Activated naive CD4-positive, alpha-beta T cell treated with anti-CD3 and anti-CD28 coated beads, Interleukin-2, amount 10 ng/mL, durations not matched to agents 7 days and 5 days (primary cell): Measurements from ENCODE around the gene LGALS12.
"Not testable (repeated sequence)": the region's sequence is repeated elsewhere in the genome, so short reads cannot be mapped to it uniquely, and the experiment has no call there.

ENCODE experiments used
- CTCF ChIA-PET: fragments of 350-600 bp; sonication (Branson Sonifier 250); formaldehyde crosslinking; loops from one replicate; lab custom pipeline; 2021; ENCODE audit warnings: antibody characterized with exemption; lab: Charles Lee
- DNase-seq: peaks from one replicate; pipeline ENCODE4 v3.0.0-alpha.2; 2020
- H3K27ac Mint-ChIP-seq: one replicate; pipeline ENCODE4 v1.8.0; 2021; ENCODE audit warnings: mild to moderate bottlenecking, moderate library complexity, mixed read lengths
- H3K27me3 Mint-ChIP-seq: one replicate; pipeline ENCODE4 v1.8.0; 2021; ENCODE audit warnings: mild to moderate bottlenecking, mixed read lengths
- H3K36me3 Mint-ChIP-seq: one replicate; pipeline ENCODE4 v1.8.0; 2021; ENCODE audit warnings: mixed read lengths
- H3K4me1 Mint-ChIP-seq: one replicate; pipeline ENCODE4 v1.8.0; 2021; ENCODE audit warnings: mixed read lengths
- H3K4me3 Mint-ChIP-seq: one replicate; pipeline ENCODE4 v1.8.0; 2021; ENCODE audit warnings: mild to moderate bottlenecking, moderate library complexity, mixed read lengths
- H3K9me3 Mint-ChIP-seq: one replicate; pipeline ENCODE4 v1.8.0; 2021; ENCODE audit warnings: mixed read lengths

Gene LGALS12

DNA sequence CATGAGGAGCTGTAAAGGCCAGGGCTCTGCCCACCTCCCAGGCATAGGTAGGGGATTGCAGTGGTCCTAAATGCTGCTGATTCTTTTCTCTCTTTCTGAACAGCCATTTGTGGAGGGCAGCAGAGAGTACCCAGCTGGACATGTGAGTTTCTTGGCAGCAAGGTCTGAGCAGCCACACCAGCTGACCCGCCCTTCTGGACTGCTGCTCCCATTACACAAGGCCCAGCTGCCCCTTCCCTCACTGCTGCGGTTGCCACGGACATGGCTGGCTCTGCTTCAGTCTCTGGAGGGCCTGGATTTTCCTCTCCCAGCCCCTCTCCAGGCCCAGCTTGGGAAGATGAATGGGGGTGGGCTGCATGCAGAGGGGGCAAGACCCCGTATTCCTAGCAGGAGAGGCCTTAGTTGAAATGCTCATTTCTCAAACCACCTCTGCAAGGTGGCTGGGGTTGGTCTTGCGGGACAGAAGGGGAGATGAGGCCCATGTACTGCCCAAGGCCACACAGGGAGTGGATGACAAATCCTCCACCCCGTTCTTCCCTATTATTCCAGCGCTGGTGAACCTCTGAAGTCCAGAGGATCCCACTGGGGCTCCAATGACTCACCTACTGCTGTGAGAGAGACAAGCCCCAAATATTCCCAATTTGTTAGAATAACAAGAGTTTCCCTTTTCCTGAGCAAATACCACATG, 4.6 kb downstream of the LGALS12 start:
- H3K27me3 Mint-ChIP-seq = peaks cover 15% of the 10 kb centered on the region
- H3K9me3 Mint-ChIP-seq = no peaks in the 10 kb centered on the region
- no peak overlapping the region for H3K27ac Mint-ChIP-seq
- no peak overlapping the region for H3K4me3 Mint-ChIP-seq
- CTCF ChIA-PET = no interaction called here
- no peaks in the 10 kb centered on the region for H3K36me3 Mint-ChIP-seq
- DNase-seq = no peak
- no peaks in the 10 kb centered on the region for H3K4me1 Mint-ChIP-seq

DNA sequence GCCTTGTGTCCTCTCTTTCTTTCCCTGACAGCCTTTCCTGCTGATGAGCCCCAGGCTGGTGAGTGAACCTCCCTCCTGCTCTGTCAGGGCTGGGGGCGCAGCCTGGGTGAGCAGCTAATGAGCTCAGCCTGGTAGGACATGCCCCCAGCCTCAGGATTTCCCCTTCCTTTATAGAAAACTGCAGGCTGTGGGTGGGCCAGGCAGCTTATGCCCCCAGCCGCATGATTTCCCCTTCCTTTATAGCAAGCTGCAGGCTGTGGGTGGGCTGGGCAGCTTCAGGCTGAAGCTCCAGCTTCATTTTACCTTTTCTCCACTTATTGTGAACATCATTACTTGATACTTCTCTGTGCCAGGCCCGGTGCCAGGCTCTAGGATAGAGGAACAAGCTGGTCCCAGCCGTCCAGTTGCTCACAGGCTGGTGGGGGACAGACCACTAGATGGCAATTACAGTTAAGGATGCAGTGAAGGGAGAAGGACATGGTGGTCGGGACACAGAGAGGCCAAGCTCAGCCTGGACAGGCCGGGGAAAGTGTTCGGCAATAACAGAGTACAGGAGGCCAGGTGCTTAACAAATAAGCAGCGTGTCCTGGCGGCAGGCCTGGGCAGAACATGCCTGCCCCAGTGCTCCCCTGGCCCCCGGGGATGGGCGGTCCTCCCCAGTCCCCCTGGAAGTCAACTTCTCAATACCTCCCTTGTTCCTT, 5.3 kb downstream of the LGALS12 start:
- no peaks in the 10 kb centered on the region for H3K36me3 Mint-ChIP-seq
- no peaks in the 10 kb centered on the region for H3K9me3 Mint-ChIP-seq
- CTCF ChIA-PET = no interaction called here
- H3K27me3 Mint-ChIP-seq = peaks cover 11% of the 10 kb centered on the region
- no peak overlapping the region for H3K27ac Mint-ChIP-seq
- no peak overlapping the region for H3K4me3 Mint-ChIP-seq
- H3K4me1 Mint-ChIP-seq = no peaks in the 10 kb centered on the region
- no peak for DNase-seq

DNA sequence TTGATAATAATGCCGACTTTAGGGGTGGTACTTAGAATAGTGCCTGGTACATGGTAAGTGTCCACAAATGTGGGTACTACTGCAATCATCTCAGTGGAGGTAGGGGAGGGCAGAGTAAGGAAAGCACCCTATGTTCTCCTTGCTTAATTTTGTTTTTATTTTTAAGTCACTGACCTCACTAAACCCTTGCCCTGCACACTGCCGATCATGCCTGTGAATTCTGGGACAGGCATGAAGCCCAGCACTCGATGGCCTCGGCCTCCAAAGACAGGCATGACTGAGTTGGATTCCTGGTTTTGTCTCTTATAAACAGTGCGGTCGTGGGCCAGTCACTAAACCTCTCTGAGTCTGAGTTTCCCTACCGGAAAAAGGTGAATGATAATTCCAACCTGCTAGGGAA, 6.9 kb downstream of the LGALS12 start:
- CTCF ChIA-PET = no interaction called here
- H3K27ac Mint-ChIP-seq = no peak overlapping the region
- H3K27me3 Mint-ChIP-seq = peaks cover 11% of the 10 kb centered on the region
- H3K4me3 Mint-ChIP-seq = no peak overlapping the region
- H3K4me1 Mint-ChIP-seq = no peaks in the 10 kb centered on the region
- DNase-seq = no peak
- H3K36me3 Mint-ChIP-seq = no peaks in the 10 kb centered on the region
- no peaks in the 10 kb centered on the region for H3K9me3 Mint-ChIP-seq

DNA sequence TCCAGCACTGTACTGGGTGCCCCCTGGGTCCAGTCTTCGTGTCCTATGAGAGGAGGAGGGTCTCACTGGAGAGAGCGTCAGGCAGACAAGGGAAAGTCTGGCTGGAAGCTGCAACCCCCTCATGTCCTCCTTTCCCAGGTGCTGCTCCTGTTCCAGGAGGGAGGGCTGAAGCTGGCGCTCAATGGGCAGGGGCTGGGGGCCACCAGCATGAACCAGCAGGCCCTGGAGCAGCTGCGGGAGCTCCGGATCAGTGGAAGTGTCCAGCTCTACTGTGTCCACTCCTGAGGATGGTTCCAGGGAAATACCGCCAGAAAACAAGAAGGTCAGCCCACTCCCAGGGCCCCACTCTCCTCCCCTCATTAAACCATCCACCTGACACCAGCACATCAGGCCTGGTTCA, 10.2 kb downstream of the LGALS12 start:
- peaks cover 9% of the 10 kb centered on the region for H3K4me1 Mint-ChIP-seq
- no peaks in the 10 kb centered on the region for H3K9me3 Mint-ChIP-seq
- H3K36me3 Mint-ChIP-seq = no peaks in the 10 kb centered on the region
- no peak overlapping the region for H3K4me3 Mint-ChIP-seq
- CTCF ChIA-PET = no interaction called here
- DNase-seq = no peak
- H3K27me3 Mint-ChIP-seq = no peaks in the 10 kb centered on the region
- H3K27ac Mint-ChIP-seq = no peak overlapping the region

DNA sequence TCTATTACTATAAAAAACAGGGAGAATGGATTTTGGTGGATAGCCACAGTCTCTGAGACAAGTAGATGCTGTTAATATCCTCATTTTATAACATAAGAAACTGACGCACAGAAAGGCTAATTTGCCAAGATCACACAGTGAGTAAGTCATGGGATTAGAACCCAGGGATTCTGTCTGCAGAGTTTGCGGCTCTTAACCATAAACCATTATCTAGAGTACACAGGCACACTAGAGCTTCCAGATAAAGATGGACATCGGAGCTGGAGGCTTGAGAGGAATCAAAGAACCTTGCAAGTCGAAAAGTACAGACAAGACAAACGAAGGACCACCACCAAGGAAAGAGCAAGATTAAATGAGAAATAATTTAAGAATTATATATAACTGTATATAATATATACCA, 11.3 kb downstream of the LGALS12 start:
- no peak for DNase-seq
- Mint-ChIP-seq H3K27me3 (no peaks in the 10 kb centered on the region), H3K27ac (no peak overlapping the region), H3K4me3 (no peak overlapping the region), H3K9me3 (no peaks in the 10 kb centered on the region), H3K4me1 (peaks cover 9% of the 10 kb centered on the region), H3K36me3 (no peaks in the 10 kb centered on the region)
- CTCF ChIA-PET = no interaction called here

DNA sequence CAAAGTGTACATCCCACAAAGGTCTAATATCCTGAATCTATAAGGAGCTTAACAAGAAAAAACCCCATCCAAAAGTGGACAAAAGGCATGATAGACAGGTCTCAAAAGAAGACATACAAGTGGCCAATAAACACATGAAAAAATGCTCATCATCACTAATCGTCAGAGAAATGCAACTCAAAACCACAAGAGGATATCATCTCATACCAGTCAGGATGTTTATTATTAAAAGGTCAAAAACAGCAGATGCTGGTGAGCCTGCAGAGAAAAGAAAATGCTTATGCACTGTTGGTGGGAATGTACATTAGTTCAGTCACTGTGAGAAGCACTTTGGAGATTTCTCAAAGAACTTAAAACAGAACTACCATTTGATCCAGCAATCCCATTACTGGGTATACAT, 12.7 kb downstream of the LGALS12 start:
- Mint-ChIP-seq H3K36me3 (no peaks in the 10 kb centered on the region), H3K27me3 (peaks cover 5% of the 10 kb centered on the region), H3K4me1 (peaks cover 9% of the 10 kb centered on the region), H3K27ac (no peak overlapping the region), H3K4me3 (no peak overlapping the region), H3K9me3 (peaks cover 4% of the 10 kb centered on the region)
- no peak for DNase-seq
- CTCF ChIA-PET = interaction anchor here (1.2 kb wide), 1 partner anchor 40 kb away, joined by 3 read pairs; no protein-coding TSS in a partner anchor

DNA sequence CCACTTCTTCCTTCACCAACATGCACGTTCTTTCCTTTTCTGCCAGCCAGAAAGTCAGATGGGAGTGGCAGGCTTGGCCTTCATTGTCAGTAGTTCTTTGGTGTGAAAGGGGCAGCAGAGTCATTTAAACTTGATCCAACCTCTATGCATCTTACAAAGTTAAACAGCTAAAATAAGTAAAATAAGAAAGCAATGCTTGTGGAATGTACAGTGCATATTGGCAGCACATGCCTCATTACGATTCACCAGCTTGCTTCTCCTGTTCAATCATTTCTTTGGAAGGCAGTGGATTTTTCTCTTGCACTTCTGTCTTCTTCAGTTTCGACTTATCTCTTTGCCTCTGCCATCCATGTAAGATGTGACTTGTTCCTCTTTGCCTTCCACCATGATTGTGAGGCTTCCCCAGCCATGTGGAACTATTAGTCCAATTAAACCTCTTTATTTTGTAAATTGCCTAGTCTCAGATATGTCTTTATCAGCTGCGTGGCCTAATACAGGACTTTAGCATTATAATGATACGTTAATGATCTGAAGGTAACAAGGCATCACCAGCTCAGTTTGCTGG, 14.8 kb downstream of the LGALS12 start:
- CTCF ChIA-PET = interaction anchor here (1.3 kb wide), 1 partner anchor 41 kb away, joined by 4 read pairs; no protein-coding TSS in a partner anchor

DNA sequence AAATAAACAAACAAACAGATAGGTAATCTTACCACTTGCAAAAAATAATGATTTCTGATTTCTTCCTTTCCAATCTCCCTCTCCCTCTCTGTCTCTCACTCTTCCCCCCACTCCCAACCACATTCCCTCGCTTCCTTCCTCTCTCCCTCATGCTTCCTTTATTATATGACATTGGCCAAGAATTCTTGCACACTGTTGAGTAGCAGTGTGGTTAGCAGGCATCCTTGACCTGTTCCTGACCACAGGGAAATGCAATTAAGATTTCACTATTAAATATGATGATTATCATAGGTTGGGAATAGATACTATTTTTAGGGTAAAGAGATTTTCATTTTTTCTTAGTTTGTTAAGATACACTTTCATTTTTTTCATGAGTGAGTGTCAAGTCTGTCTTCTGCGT, 16.0 kb downstream of the LGALS12 start:
- CTCF ChIA-PET = no interaction called here
- Mint-ChIP-seq H3K9me3 (peaks cover 7% of the 10 kb centered on the region), H3K4me3 (no peak overlapping the region), H3K27me3 (peaks cover 8% of the 10 kb centered on the region), H3K4me1 (peaks cover 9% of the 10 kb centered on the region), H3K36me3 (no peaks in the 10 kb centered on the region), H3K27ac (no peak overlapping the region)
- DNase-seq = no peak

More for the DNA sequence above, 14.8 kb downstream of the LGALS12 start:
- H3K36me3 Mint-ChIP-seq = no peaks in the 10 kb centered on the region
- H3K4me3 Mint-ChIP-seq = no peak overlapping the region
- peaks cover 7% of the 10 kb centered on the region for H3K9me3 Mint-ChIP-seq
- H3K27me3 Mint-ChIP-seq = peaks cover 8% of the 10 kb centered on the region
- H3K4me1 Mint-ChIP-seq = peaks cover 9% of the 10 kb centered on the region
- no peak for DNase-seq
- no peak overlapping the region for H3K27ac Mint-ChIP-seq

DNA sequence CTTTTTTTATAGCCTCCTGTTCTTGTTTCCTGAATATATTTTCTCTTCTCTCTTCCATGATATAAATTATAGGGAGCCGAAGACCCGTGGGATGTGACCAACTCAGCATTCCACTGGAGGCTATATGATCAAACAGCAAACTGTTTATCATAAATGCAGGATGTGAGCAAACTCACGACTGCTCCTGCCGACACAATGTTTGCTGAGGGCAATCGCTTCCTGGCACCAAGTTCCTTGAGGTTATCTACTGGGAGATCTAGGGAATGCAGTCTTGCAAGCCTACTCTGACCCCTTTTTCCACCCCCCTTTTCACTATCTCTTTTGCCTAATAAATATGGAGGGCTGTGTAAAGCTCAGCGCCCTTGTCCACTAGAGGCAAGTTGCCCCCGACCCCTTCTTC, 17.3 kb downstream of the LGALS12 start:
- Mint-ChIP-seq H3K9me3 (peaks cover 8% of the 10 kb centered on the region), H3K36me3 (no peaks in the 10 kb centered on the region), H3K27ac (no peak overlapping the region), H3K27me3 (peaks cover 8% of the 10 kb centered on the region), H3K4me3 (no peak overlapping the region), H3K4me1 (peaks cover 6% of the 10 kb centered on the region)
- CTCF ChIA-PET = no interaction called here
- no peak for DNase-seq

DNA sequence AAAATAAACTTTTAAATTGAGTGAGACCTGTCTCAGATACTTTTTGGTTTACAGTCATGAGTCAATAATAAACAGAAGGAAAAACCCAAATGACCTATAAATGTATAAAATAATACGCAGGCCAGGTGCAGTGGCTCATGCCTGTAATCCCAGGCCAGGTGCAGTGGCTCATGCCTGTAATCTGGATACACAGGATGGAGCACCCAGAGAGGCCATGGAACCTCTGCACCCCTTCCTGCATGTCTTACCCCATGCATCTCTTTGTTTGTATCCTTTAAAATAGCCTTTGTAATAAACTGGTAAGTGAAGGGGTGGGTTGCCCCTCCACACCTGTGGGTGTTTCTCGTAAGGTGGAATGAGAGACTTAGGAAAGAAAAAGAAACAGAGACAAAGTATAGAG, 21.8 kb downstream of the LGALS12 start:
- CTCF ChIA-PET = no interaction called here
- Mint-ChIP-seq H3K27ac (no peak overlapping the region), H3K4me1 (peaks cover 33% of the 10 kb centered on the region), H3K4me3 (no peak overlapping the region), H3K36me3 (no peaks in the 10 kb centered on the region), H3K9me3 (peaks cover 8% of the 10 kb centered on the region), H3K27me3 (peaks cover 8% of the 10 kb centered on the region)
- no peak for DNase-seq

DNA sequence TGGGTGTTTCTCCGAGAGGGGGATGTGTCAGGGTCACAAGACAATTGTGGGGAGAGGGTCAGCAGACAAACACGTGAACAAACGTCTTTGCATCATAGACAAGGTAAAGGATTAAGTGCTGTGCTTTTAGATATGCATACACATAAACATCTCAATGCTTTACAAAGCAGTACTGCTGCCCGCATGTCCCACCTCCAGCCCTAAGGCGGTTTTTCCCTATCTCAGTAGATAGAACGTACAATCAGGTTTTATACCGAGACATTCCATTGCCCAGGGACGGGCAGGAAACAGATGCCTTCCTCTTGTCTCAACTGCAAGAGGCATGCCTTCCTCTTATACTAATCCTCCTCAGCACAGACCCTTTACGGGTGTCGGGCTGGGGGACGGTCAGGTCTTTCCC, 22.3 kb downstream of the LGALS12 start:
- H3K36me3 Mint-ChIP-seq, H3K4me3 Mint-ChIP-seq, H3K27ac Mint-ChIP-seq, DNase-seq, H3K27me3 Mint-ChIP-seq, H3K9me3 Mint-ChIP-seq, CTCF ChIA-PET: not testable (repeated sequence)
- peaks cover 38% of the 10 kb centered on the region for H3K4me1 Mint-ChIP-seq

DNA sequence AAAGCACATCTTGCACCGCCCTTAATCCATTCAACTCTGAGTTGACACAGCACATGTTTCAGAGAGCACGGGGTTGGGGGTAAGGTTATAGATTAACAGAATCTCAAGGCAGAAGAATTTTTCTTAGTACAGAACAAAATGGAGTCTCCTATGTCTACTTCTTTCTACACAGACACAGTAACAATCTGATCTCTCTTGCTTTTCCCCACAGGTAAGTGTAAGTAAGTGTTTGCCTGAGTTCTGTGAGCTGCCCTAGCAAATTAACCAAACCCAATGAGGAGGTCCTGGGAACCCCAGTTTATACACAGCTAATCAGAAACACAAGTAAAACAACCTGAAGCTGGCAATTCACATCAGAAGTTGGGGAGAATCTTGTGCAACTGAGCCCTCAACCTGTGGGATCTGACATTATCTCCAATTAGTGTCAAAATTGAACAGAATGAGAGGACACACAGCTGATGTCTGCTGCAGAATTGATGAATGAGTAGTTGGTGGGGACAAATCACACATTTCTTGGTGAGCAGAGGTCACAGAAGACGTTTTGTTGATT, 22.9 kb downstream of the LGALS12 start:
- H3K4me3 Mint-ChIP-seq, H3K27me3 Mint-ChIP-seq, CTCF ChIA-PET, DNase-seq, H3K27ac Mint-ChIP-seq, H3K9me3 Mint-ChIP-seq, H3K36me3 Mint-ChIP-seq: not testable (repeated sequence)
- H3K4me1 Mint-ChIP-seq = peaks cover 44% of the 10 kb centered on the region

DNA sequence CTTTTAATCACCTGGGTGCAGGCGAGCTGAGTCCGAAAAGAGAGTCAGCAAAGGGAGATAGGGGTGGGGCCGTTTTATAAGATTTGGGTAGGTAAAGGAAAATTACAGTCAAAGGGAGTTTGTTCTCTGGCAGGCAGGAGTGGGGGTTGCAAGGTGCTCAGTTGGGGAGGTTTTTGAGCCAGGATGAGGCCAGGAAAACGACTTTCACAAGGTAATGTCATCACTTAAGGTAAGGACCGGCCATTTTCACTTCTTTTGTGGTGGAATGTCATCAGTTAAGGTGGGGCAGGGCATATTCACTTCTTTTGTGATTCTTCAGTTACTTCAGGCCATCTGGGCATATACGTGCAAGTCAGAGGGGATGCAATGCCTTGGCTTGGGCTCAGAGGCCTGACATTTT, 23.5 kb downstream of the LGALS12 start:
- CTCF ChIA-PET, H3K4me3 Mint-ChIP-seq, H3K27me3 Mint-ChIP-seq, H3K9me3 Mint-ChIP-seq, H3K36me3 Mint-ChIP-seq, H3K27ac Mint-ChIP-seq, DNase-seq: not testable (repeated sequence)
- H3K4me1 Mint-ChIP-seq = peaks cover 50% of the 10 kb centered on the region

DNA sequence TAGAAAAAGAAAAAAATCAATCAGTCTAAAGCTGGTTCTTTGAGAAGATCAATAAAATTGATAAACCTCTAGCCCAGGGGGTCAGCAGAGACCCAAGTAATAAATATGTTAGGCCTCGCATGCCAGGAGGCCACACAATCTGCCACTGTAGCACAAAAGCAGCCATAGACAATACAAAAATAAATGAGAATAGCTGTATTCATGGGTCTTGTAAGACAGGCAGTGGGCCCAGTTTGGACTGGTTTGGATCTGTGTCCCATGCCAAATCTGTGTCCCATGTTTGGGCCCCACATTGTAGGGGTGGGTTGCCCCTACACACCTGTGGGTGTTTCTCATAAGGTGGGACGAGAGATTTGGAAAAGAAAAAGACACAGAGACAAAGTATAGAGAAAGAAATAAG, 24.1 kb downstream of the LGALS12 start:
- Mint-ChIP-seq H3K27me3 (no peaks in the 10 kb centered on the region), H3K4me3 (no peak overlapping the region), H3K27ac (no peak overlapping the region), H3K9me3 (peaks cover 1% of the 10 kb centered on the region), H3K4me1 (peaks cover 55% of the 10 kb centered on the region), H3K36me3 (no peaks in the 10 kb centered on the region)
- CTCF ChIA-PET = no interaction called here
- DNase-seq = no peak
